HG02763 (cell line): ENCODE results near the gene CIDEC.
"Not testable (repeated sequence)": the region's sequence is repeated elsewhere in the genome, so short reads cannot be mapped to it uniquely, and the experiment has no call there.

Experiments used
- ATAC-seq: cut with Tn5 transposase; IDR thresholded peaks from one replicate; pipeline ENCODE4 v1.9.1; 2021; ENCODE audit warnings: mild to moderate bottlenecking, moderate library complexity; ENCODE audit not compliant: unreplicated experiment

CIDEC gene

GRCh38 chr3:9902372-9903237 lies 22.6 kb upstream of the CIDEC start, which contains the start of gene IL17RE:
Gene IL17RE (plus strand): TSS chr3:9902848. CDS start chr3:9902933, 85 bp downstream.
- ATAC-seq, result no peak

- no peak for ATAC-seq
These were observed 21.9 kb upstream of the CIDEC start for GRCh38 chr3:9901967-9902366.

GRCh38 chr3:9900965-9901415 lies 20.9 kb upstream of the CIDEC start:
- ATAC-seq, result not testable (repeated sequence)

- no peak for ATAC-seq
These were observed 19.3 kb upstream of the CIDEC start for GRCh38 chr3:9899289-9899791.

- ATAC-seq, result no peak
These were observed 18.6 kb upstream of the CIDEC start for GRCh38 chr3:9898467-9899241.

GRCh38 chr3:9897408-9898372 lies 17.6 kb upstream of the CIDEC start:
- ATAC-seq, result peak; percentile 62

- not testable (repeated sequence) for ATAC-seq
These were observed 16.8 kb upstream of the CIDEC start for GRCh38 chr3:9896755-9897407.

GRCh38 chr3:9895715-9896114 lies 15.7 kb upstream of the CIDEC start:
- ATAC-seq, result not testable (repeated sequence)

- no peak for ATAC-seq
These were observed 13.7 kb upstream of the CIDEC start for GRCh38 chr3:9893739-9894138.

GRCh38 chr3:9891072-9891622 lies 11.1 kb upstream of the CIDEC start:
- no peak for ATAC-seq

GRCh38 chr3:9890249-9891071 lies 10.4 kb upstream of the CIDEC start, which contains the start of gene JAGN1:
Gene JAGN1 (plus strand): TSS chr3:9890610. CDS start chr3:9890723, 113 bp downstream.
- peak; percentile 79 for ATAC-seq

- no peak for ATAC-seq
These were observed 9.4 kb upstream of the CIDEC start for GRCh38 chr3:9889405-9889804.

- ATAC-seq, result no peak
These were observed 8.5 kb upstream of the CIDEC start for GRCh38 chr3:9888540-9888939.

GRCh38 chr3:9887480-9887879 lies 7.4 kb upstream of the CIDEC start:
- no peak for ATAC-seq

GRCh38 chr3:9886328-9886727 lies 6.3 kb upstream of the CIDEC start:
- ATAC-seq, result no peak

- ATAC-seq, result no peak
These were observed 4.6 kb upstream of the CIDEC start for GRCh38 chr3:9884555-9885165.

GRCh38 chr3:9883706-9884554 lies 3.9 kb upstream of the CIDEC start:
- no peak for ATAC-seq
